ENCODE measurements around the gene DALRD3.
A peak's percentile ranks its signal among the peaks of the same experiment; 100 is the strongest.

Gene DALRD3

GRCh38 chr3:49017971-49018706 is at the start of gene DALRD3:
TSS of gene DALRD3 (minus strand) at chr3:49018580. CDS start at chr3:49018564, 16 bp downstream.
- DNase-seq (ENCODE audit: low spot score) = peak; percentile 76

- DNase-seq (ENCODE audit: low spot score) = no peak
Observed at GRCh38 chr3:49058011-49058410, 39.6 kb upstream of the DALRD3 start.

GRCh38 chr3:49057268-49057667 is 38.9 kb upstream of the DALRD3 start:
- no peak for DNase-seq (ENCODE audit: low spot score)

GRCh38 chr3:49054344-49054862 is 36.0 kb upstream of the DALRD3 start:
- no peak for DNase-seq (ENCODE audit: low spot score)

- DNase-seq (ENCODE audit: low spot score) = no peak
Observed at GRCh38 chr3:49053543-49053942, 35.2 kb upstream of the DALRD3 start.

- no peak for DNase-seq (ENCODE audit: low spot score)
Observed at GRCh38 chr3:49035281-49035680, 16.9 kb upstream of the DALRD3 start.

GRCh38 chr3:49034650-49035049 is 16.3 kb upstream of the DALRD3 start:
- DNase-seq (ENCODE audit: low spot score) = no peak

GRCh38 chr3:49032646-49033304 is 14.4 kb upstream of the DALRD3 start:
- no peak for DNase-seq (ENCODE audit: low spot score)

GRCh38 chr3:49030321-49030720 is 11.9 kb upstream of the DALRD3 start:
- no peak for DNase-seq (ENCODE audit: low spot score)

GRCh38 chr3:49029563-49029884 is 11.1 kb upstream of the DALRD3 start:
- no peak for DNase-seq (ENCODE audit: low spot score)

- peak; percentile 92 for DNase-seq (ENCODE audit: low spot score)
Observed at GRCh38 chr3:49028673-49029562, 10.5 kb upstream of the DALRD3 start, which contains the start of gene IMPDH2. TSS of gene IMPDH2 (minus strand) at chr3:49029398. CDS start at chr3:49029350, 48 bp downstream.

GRCh38 chr3:49028298-49028672 is 9.9 kb upstream of the DALRD3 start:
- DNase-seq (ENCODE audit: low spot score) = no peak

GRCh38 chr3:49027634-49028033 is 9.3 kb upstream of the DALRD3 start:
- DNase-seq (ENCODE audit: low spot score) = no peak

- DNase-seq (ENCODE audit: low spot score) = no peak
Observed at GRCh38 chr3:49026536-49026935, 8.2 kb upstream of the DALRD3 start.

GRCh38 chr3:49025793-49026520 is 7.6 kb upstream of the DALRD3 start:
- no peak for DNase-seq (ENCODE audit: low spot score)

GRCh38 chr3:49025005-49025792 is 6.8 kb upstream of the DALRD3 start:
- DNase-seq (ENCODE audit: low spot score) = no peak

GRCh38 chr3:49024449-49024848 is 6.1 kb upstream of the DALRD3 start:
- no peak for DNase-seq (ENCODE audit: low spot score)

- no peak for DNase-seq (ENCODE audit: low spot score)
Observed at GRCh38 chr3:49023775-49024174, 5.4 kb upstream of the DALRD3 start.

- DNase-seq (ENCODE audit: low spot score) = no peak
Observed at GRCh38 chr3:49022688-49023171, 4.3 kb upstream of the DALRD3 start.

- peak; percentile 94 for DNase-seq (ENCODE audit: low spot score)
Observed at GRCh38 chr3:49021813-49022687, 3.7 kb upstream of the DALRD3 start, which contains the start of gene NDUFAF3. TSS of gene NDUFAF3 (plus strand) at chr3:49022121. CDS start at chr3:49022145, 24 bp downstream.
